Stimulated activated CD4-positive, alpha-beta T cell treated with anti-CD3 and anti-CD28 coated beads, Interleukin-12 subunit alpha, Interleukin-12 subunit beta, amount 100 ng/mL, for 24 hours (primary cell): ENCODE results near the gene ST3GAL4.
"Not testable (repeated sequence)": the region's sequence is repeated elsewhere in the genome, so short reads cannot be mapped to it uniquely, and the experiment has no call there.

ENCODE experiments used
- DNase-seq, 2 experiments: peaks; one replicate each; pipeline ENCODE4 v3.0.0-alpha.2; 2020; ENCODE audit warnings: low read depth in 2 of 2

ST3GAL4 gene

GRCh38 chr11:126355324-126355925 is at the start of gene ST3GAL4:
Gene ST3GAL4 (plus strand): TSS chr11:126355686. CDS start chr11:126406156, 50,470 bp downstream.
- DNase-seq = peak; percentile 59 to 76

GRCh38 chr11:126305699-126306098 is 49.8 kb upstream of the ST3GAL4 start:
- DNase-seq = no peak

- no peak for DNase-seq
Observed at GRCh38 chr11:126307706-126308105, 47.8 kb upstream of the ST3GAL4 start.

GRCh38 chr11:126308271-126308671 is 47.2 kb upstream of the ST3GAL4 start:
- no peak for DNase-seq

- DNase-seq = not testable (repeated sequence)
Observed at GRCh38 chr11:126308771-126309170, 46.7 kb upstream of the ST3GAL4 start.

GRCh38 chr11:126310200-126310991 is 45.1 kb upstream of the ST3GAL4 start:
- peak in 1 of 2 experiments; percentile 46 for DNase-seq

- DNase-seq = no peak
Observed at GRCh38 chr11:126310992-126311310, 44.5 kb upstream of the ST3GAL4 start.

- DNase-seq = no peak
Observed at GRCh38 chr11:126311401-126312291, 43.8 kb upstream of the ST3GAL4 start.

GRCh38 chr11:126312961-126313360 is 42.5 kb upstream of the ST3GAL4 start:
- DNase-seq = no peak

- no peak for DNase-seq
Observed at GRCh38 chr11:126313826-126314225, 41.7 kb upstream of the ST3GAL4 start.

- no peak for DNase-seq
Observed at GRCh38 chr11:126317432-126317755, 38.1 kb upstream of the ST3GAL4 start.

GRCh38 chr11:126317756-126318573 is 37.5 kb upstream of the ST3GAL4 start:
- DNase-seq = no peak

GRCh38 chr11:126318574-126319373 is 36.7 kb upstream of the ST3GAL4 start:
- no peak for DNase-seq

- DNase-seq = no peak
Observed at GRCh38 chr11:126319374-126319740, 36.1 kb upstream of the ST3GAL4 start.

GRCh38 chr11:126322996-126323395 is 32.5 kb upstream of the ST3GAL4 start:
- no peak for DNase-seq

- no peak for DNase-seq
Observed at GRCh38 chr11:126327281-126328000, 28.0 kb upstream of the ST3GAL4 start.

GRCh38 chr11:126328001-126328390 is 27.5 kb upstream of the ST3GAL4 start:
- DNase-seq = no peak

GRCh38 chr11:126328444-126328843 is 27.0 kb upstream of the ST3GAL4 start:
- DNase-seq = no peak

GRCh38 chr11:126328938-126329643 is 26.4 kb upstream of the ST3GAL4 start:
- DNase-seq = no peak
